ENCODE results near the gene KLHL9. TPM values are rescaled to one million over a fixed set of nuclear protein-coding genes. Genes with fewer than 3 reads are reported as not detected.

Gene KLHL9
- total and polyA plus RNA-seq, 2 of the 13 experiments (the other 11 are each of a cell fraction or from before 2014, with no cell fraction given) = 8.7 to 17.7 TPM

GRCh38 chr9:21289848-21290247, 45.4 kb downstream of the KLHL9 start:
- H4K20me1 ChIP-seq (ENCODE audit: insufficient read depth, low read length) = no peaks in the 10 kb centered on the region
- BruUV-seq (replicated peaks) = no TSS peak
- ATAC-seq = no peak
- H3K9me3 ChIP-seq (ENCODE audit: low read length) = no peaks in the 10 kb centered on the region
- no peak for FAIRE-seq
- TF ChIP-seq ZNF292 (CRISPR knock-in tag; IDR thresholded peaks at IDR 0.05; ENCODE audit: borderline replicate concordance, low read depth) = no peak
- no peak for TF ChIP-seq NCOA1 (CRISPR knock-in tag; IDR thresholded peaks at IDR 0.05)
- TF ChIP-seq, protein P1, sequence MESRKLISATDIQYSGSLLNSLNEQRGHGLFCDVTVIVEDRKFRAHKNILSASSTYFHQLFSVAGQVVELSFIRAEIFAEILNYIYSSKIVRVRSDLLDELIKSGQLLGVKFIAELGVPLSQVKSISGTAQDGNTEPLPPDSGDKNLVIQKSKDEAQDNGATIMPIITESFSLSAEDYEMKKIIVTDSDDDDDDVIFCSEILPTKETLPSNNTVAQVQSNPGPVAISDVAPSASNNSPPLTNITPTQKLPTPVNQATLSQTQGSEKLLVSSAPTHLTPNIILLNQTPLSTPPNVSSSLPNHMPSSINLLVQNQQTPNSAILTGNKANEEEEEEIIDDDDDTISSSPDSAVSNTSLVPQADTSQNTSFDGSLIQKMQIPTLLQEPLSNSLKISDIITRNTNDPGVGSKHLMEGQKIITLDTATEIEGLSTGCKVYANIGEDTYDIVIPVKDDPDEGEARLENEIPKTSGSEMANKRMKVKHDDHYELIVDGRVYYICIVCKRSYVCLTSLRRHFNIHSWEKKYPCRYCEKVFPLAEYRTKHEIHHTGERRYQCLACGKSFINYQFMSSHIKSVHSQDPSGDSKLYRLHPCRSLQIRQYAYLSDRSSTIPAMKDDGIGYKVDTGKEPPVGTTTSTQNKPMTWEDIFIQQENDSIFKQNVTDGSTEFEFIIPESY (CRISPR knock-in tag; IDR thresholded peaks at IDR 0.05) = no peak
- TF ChIP-seq ZFP62 (CRISPR knock-in tag; IDR thresholded peaks at IDR 0.05) = no peak
- TF ChIP-seq CEBPB (IDR thresholded peaks at IDR 0.05; ENCODE audit: borderline replicate concordance, low read depth, low read length) = no peak
- no peak for TF ChIP-seq ZNF749 (CRISPR knock-in tag; IDR thresholded peaks at IDR 0.05; ENCODE audit: borderline replicate concordance)
- no peak for TF ChIP-seq ZNF615 (CRISPR knock-in tag; IDR thresholded peaks at IDR 0.05; ENCODE audit: borderline replicate concordance)
- no peak for TF ChIP-seq ZNF225 (CRISPR knock-in tag; IDR thresholded peaks at IDR 0.05)
- no peak for TF ChIP-seq ZNF570 (CRISPR knock-in tag; IDR thresholded peaks at IDR 0.05; ENCODE audit: borderline replicate concordance)
- H3K9ac ChIP-seq (ENCODE audit: insufficient read depth, low read depth, low read length) = no peak overlapping the region
- in situ Hi-C loops (cut with HindIII; ENCODE audit: extremely low pct_ligation_motif_present, low pct_unique_long_range_greater_than_20kb) = no loop called here
- H3K4me2 ChIP-seq (ENCODE audit: low read depth, low read length) = no peak overlapping the region
- no peaks in the 10 kb centered on the region for H3K36me3 ChIP-seq (replicated peaks in 1 of 2; ENCODE audit: control insufficient read depth in 1 of 2, insufficient read depth in 2 of 2, low read length in 2 of 2)
- 2% methylated on average over 2 of the region's 2 CpGs for WGBS (ENCODE audit: low lambda C conversion rate)
- no peak overlapping the region for H3K4me3 ChIP-seq (replicated peaks in 1 of 3; ENCODE audit: insufficient read depth in 1 of 3, low read depth in 2 of 3, low read length in 3 of 3)
- DNase-seq (ENCODE audit: low spot score) = no peak
- no peaks in the 10 kb centered on the region for H3K4me1 ChIP-seq (ENCODE audit: insufficient read depth, low read length)
- H3K27me3 ChIP-seq (ENCODE audit: control insufficient read depth in 1 of 2, insufficient read depth in 2 of 2, low read length in 2 of 2) = no peaks in the 10 kb centered on the region
- POLR2A ChIA-PET = no interaction called here
- H2AFZ ChIP-seq (ENCODE audit: low read length) = no peak overlapping the region
- H3K79me2 ChIP-seq (ENCODE audit: insufficient read depth, low read length) = no peaks in the 10 kb centered on the region
- intact Hi-C loops (cut with micrococcal nuclease; ENCODE audit: unreplicated experiment) = no loop called here
- CTCF ChIA-PET (ENCODE audit: low intra/inter-chr PET ratio, low total read pairs) = no interaction called here
- H3K27ac ChIP-seq (ENCODE audit: extremely low read length, insufficient read depth, low read length) = no peak overlapping the region

Measured in HepG2 (cell line).